Stimulated activated CD4-positive, alpha-beta T cell treated with anti-CD3 and anti-CD28 coated beads, Interleukin-12 subunit alpha, Interleukin-12 subunit beta, amount 100 ng/mL, for 4 hours (primary cell): ENCODE measurements around the gene IGFALS.
A peak's percentile ranks its signal among the peaks of the same experiment; 100 is the strongest.
"Not testable (repeated sequence)": the region's sequence is repeated elsewhere in the genome, so short reads cannot be mapped to it uniquely, and the experiment has no call there.

Experiments used
- DNase-seq: peaks from one replicate; pipeline ENCODE4 v3.0.0-alpha.2; 2020

The IGFALS gene

GRCh38 chr16:1817716-1818115 lies 24.2 kb upstream of the IGFALS start:
- DNase-seq = no peak

- no peak for DNase-seq
Measured at GRCh38 chr16:1817276-1817589, 23.7 kb upstream of the IGFALS start.

GRCh38 chr16:1816396-1817275 lies 23.1 kb upstream of the IGFALS start:
- DNase-seq = no peak

- DNase-seq = no peak
Measured at GRCh38 chr16:1815461-1815860, 22.0 kb upstream of the IGFALS start.

- peak; percentile 49 for DNase-seq
Measured at GRCh38 chr16:1812732-1813163, 19.2 kb upstream of the IGFALS start.

GRCh38 chr16:1810536-1810935 lies 17.0 kb upstream of the IGFALS start:
- no peak for DNase-seq

- DNase-seq = no peak
Measured at GRCh38 chr16:1810106-1810505, 16.6 kb upstream of the IGFALS start.

GRCh38 chr16:1809281-1809801 lies 15.8 kb upstream of the IGFALS start:
- no peak for DNase-seq

- DNase-seq = no peak
Measured at GRCh38 chr16:1808691-1809090, 15.2 kb upstream of the IGFALS start.

GRCh38 chr16:1807626-1808025 lies 14.1 kb upstream of the IGFALS start:
- no peak for DNase-seq

- no peak for DNase-seq
Measured at GRCh38 chr16:1800701-1801100, 7.2 kb upstream of the IGFALS start.

- DNase-seq = not testable (repeated sequence)
Measured at GRCh38 chr16:1799263-1799662, 5.8 kb upstream of the IGFALS start.

GRCh38 chr16:1794908-1795666 lies 1.6 kb upstream of the IGFALS start:
- DNase-seq = no peak

GRCh38 chr16:1794221-1794871 lies 841 bp upstream of the IGFALS start:
- no peak for DNase-seq

- DNase-seq = no peak
Measured at GRCh38 chr16:1792836-1793577, 498 bp downstream of the IGFALS start.

GRCh38 chr16:1791943-1792812 lies 1.3 kb downstream of the IGFALS start:
- no peak for DNase-seq

GRCh38 chr16:1791256-1791942 lies 2.1 kb downstream of the IGFALS start:
- no peak for DNase-seq

GRCh38 chr16:1790611-1791255 lies 2.8 kb downstream of the IGFALS start:
- DNase-seq = no peak

- DNase-seq = no peak
Measured at GRCh38 chr16:1790261-1790610, 3.3 kb downstream of the IGFALS start.

- no peak for DNase-seq
Measured at GRCh38 chr16:1789643-1790045, 3.9 kb downstream of the IGFALS start.

GRCh38 chr16:1788708-1789100 lies 4.8 kb downstream of the IGFALS start:
- no peak for DNase-seq
